ENCODE measurements around the gene NBPF3. TPM values are rescaled to one million over a fixed set of nuclear protein-coding genes. Genes with fewer than 3 reads are reported as not detected.

Gene NBPF3
- total RNA-seq, 1 experiment from 2014 or later, result 11.7 TPM

GRCh38 chr1:21492356-21492625, 52.4 kb downstream of the NBPF3 start:
- no peak for DNase-seq (ENCODE audit: low read depth)

- no peak for DNase-seq (ENCODE audit: low read depth)
Observed at GRCh38 chr1:21494196-21494595, 54.3 kb downstream of the NBPF3 start.

DNA sequence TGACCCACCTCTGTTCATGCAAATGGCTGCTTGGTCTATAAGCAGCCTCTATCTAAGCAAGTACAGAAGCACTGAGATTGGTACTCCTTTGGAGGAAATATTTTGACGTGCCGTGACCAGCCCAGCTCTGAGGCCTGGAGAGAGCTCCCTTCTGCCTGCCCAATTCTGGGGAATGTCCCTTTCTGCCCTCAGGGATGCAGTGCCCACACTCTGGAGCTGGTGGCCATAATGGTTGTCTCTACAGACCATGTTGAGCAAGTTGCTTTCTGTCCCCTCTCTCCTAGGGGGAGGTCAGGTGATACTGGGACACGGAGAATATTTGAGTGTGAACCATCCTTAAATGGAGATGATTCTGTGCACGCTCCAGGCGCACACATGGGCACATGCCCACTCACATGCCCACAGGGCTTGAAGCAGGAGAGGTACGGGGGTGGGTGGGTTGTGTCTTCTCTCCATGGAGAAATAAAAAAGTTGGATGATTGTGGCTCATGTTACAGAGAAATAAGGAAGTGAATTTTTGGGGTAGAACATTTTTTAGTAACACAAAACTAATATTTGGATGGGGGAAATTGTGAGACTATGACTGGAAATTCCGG, 55.4 kb downstream of the NBPF3 start:
- no peak for DNase-seq (ENCODE audit: low read depth)

DNA sequence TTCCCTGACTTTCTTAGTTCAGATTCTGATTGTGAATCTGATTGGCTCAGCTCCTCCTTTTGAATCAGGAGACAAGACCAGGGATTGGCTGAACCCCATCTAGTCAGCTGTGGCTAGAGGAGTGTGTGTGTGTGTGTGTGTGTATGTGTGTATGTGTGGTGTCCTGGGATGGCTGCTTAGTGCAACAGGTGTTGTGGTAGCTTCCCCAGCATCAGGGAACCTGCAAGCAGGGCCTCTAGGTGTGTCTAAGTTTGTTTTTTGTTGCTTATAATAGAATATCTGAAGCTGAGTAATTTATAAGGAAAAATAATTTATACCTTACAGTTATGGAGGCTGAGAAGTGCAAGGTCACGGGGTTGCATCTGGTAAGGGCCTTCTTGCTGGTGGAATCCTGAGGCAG, 56.1 kb downstream of the NBPF3 start:
- DNase-seq (ENCODE audit: low read depth), result no peak

GRCh38 chr1:21496886-21497285, 56.9 kb downstream of the NBPF3 start:
- DNase-seq (ENCODE audit: low read depth), result no peak

DNA sequence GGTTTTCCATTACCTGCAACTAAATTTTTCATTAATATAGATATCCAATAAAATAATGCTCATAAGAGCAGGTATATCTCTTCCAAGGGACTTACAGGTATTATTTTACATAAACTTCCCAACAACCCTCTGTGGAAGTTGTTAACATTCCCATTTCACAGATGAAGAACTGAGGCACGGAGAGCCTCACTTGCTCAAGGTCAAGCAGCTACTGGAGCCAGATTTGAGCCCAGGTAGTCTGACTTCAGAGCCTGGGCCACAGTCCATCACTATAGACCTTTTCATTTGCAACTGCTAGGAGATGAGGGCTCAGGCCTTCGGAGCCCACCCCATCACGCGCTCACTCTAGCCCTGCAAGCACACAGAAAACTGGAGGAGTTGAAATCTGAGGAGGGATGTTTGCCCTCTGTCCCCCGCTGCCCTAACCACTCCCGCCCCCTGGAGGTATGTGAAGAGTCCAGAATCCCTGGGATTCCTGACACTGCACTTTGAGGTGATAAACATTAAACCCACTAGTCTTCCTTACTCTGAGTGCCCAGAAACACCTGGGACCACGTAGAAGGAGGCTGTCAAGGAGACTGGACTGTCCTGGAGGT, 57.6 kb downstream of the NBPF3 start:
- DNase-seq (ENCODE audit: low read depth), result no peak

DNA sequence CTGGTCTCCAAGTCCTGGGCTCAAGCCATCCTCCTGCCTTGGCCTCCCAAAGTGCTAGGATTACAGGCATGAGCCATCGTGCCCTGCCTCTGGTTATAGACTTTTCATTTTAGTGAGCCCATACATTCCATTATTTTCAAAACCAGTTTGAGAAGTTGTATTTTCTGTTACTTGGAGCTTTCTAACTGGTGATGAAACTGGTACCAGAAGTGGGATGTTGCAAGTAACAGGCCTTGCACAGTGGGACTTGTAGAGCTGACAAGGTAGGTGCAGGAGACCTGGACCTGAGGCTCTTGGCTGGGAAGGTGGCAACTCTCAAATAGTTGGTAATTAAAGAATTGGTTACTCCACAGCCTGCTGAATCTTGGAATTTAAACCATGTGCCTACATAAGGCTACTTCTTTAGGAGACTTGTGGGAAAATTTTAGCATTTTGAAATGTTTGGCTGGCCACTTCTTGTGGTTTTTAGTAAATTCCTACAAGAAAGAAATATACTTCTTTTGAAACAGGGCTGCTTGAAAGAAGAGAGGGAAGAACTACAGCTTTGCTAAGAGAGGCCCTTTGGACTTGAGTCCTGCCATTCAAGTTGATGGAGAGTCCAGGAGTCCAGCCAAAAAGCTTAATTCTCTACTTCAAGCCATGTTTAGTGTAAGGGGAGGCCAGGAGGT, 59.5 kb downstream of the NBPF3 start:
- no peak for DNase-seq (ENCODE audit: low read depth)

GRCh38 chr1:21503706-21504377, 63.9 kb downstream of the NBPF3 start:
- DNase-seq (ENCODE audit: low read depth), result no peak

DNA sequence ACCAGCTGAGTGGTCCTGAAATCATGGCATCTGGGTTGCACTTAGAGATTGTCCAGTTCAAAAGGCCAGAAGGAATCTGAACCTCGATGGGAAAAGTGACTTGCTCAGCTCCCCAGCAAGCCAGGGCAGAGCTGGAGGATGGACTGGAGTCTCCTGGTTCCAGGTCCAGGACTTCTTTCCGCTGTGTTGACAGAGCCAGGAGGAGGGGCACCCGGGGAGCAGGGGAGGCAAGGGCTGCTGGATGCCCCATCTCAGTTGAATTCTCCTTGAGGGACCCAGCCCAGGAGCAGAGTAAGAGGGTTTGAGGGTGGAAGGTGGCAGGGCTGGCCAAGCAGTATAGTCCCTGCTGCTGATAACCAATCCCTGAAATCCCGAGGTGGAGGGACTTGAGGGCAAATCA, 66.9 kb downstream of the NBPF3 start:
- DNase-seq (ENCODE audit: low read depth), result no peak

DNA sequence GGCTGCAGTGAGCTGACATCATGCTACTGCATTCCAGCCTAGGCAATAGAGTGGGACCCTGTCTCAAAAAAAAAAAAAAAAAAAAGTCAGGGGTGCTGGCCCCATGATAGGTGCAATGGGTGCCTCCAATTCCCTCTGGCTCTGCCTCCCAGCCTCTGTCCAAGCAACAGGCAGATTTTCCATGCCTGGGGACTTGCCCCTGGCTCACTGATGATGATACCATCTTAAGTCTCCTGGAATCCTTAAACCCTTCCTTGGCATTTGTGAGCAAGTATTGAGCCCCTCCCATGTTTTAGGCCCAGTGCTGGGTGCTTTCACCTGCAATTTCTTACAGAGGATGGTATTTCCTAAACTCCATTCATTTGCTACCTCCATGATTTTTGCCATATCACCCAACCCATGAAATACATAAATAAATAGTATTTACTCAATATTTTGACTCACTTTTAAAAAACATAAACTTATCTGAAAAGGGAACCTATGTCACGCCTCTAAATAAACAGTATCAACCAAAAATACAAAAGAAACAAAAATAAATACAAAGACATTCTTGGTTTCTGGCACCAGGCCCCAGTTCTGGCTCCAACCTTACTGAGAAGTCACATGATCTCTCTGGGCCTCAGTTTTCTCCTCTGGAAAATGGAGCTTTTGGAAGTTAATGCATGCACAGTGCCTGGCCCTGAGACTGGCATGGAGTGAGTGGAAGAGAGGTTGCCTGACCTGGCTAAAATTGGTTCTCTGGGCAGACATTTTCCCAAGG, 67.8 kb downstream of the NBPF3 start:
- no peak for DNase-seq (ENCODE audit: low read depth)

DNA sequence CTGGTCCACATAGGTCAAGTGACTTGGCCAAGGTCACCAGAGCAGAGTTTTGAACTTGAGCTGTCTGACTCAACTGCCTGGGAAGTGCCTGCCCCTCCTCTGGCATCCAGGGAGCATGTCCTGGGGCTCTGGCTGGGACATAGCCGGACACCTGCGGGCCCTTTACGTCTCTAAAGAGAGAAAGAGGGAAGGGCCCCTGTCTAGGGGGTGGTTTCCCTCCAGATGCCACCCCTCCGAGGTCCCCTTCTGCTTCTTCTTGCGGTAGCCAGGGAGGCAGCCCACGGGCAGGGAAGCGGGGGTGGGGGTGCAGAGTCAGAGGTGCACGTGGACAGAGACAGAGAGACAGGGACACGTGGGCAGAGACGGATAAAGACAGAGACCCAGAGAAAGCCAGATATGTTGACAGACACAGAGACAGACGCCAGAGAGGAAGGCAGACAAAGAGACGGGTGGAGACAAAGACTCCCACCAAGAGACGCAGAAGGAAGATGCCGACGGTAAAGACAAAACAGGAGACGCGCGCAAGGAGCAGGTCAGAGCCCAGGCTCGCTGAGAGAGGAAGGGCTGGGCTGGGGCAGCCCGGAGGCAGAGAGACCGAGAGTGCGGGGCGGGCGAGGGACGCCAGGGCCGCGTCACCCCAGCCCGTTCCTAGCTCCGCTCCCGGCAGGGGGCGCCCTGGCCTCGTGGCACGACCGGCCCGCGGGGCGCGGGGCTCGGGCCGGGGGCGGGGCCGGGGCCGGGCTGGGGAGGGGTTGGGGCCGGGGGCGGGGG, 68.8 kb downstream of the NBPF3 start:
- DNase-seq (ENCODE audit: low read depth), result peak; percentile 29

DNA sequence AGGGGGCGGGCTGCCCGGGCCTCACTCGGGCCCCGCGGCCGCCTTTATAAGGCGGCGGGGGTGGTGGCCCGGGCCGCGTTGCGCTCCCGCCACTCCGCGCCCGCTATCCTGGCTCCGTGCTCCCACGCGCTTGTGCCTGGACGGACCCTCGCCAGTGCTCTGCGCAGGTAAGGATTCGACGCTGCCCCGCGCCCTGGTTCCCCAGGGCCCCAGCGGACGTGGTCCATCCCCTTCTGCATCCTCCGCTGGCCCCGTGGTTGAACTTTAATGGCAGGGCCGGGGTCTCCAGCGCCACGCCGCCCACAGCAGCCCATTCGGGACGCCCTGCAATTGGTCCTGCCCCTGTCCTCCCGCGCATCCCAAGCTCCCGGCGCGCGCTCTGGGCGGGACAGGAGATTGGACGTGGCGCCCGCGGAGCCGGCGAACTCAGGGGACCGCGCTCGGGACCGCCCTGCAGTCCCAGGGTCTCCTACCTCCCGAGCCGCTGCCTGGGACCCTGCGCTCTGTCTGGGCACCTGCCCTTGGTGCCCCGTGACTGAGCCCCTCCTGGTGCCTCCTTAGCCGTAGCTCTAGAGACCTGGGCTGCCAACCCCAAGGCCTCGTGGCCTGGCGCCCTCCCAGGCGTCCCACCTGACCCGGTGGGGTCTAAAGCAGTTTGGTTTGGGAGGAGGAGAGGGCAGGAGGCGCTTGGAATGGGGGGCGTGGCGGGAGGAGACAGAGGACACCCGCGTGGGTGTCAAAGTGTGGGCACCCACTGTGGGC, 69.6 kb downstream of the NBPF3 start, which contains the start of gene ALPL:
TSS of gene ALPL (plus strand) at position 73 of the 762 bp plus-strand sequence. CDS start 44,659 bp downstream, outside the sequence.
- DNase-seq (ENCODE audit: low read depth), result no peak

DNA sequence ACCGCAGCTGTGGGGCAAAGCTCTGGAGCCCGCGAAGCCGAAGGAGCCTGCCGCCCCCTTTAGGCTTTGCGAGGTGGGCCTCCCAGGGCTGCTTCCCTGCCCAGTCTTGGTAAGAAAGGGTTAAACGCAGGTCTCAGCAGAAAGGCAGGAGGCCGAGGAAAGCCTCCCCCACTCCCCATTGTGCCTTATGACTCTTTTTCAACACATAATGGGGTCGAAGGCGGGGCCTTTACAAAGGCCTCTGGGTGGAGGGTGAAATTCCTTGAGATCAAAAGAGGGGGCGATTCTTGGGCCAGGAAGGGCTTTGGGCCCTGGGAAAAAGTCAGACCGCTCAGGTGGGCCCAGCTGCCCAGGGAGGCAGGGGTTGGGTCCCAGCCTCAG, 70.2 kb downstream of the NBPF3 start:
- no peak for DNase-seq (ENCODE audit: low read depth)

DNA sequence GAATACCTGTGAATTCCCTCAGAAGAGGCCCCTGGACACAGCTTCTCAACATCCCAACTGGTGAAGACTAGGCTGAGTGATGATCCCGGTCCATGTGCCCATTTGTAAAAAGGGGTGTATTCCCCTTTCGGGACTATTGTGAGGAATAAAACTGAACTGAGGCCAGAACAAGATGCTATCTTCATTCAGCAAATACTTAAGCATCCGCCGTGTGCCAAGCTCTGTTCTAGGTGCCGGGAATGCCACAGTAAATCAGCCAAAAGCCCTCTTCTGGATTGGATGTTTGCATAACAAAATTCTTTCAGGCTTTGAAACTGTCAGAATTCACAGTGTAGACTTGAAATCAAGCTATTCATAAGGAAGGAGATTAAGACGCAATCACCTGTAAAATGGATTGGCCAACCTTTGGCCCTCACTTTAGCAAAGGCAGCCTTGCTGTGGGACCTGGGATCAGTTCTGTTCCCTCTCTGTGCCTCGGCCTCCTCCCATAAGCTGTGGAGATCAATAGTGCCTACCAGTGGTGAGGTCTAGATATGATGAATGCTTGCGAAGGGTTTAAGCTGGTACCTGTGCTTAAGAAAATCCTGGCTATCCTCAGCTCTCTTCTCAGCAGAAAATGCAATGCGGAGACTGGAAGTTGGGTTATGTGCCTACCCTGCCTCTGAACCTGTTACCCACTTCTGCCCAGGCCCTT, 71.1 kb downstream of the NBPF3 start:
- no peak for DNase-seq (ENCODE audit: low read depth)

GRCh38 chr1:21511579-21512522, 71.9 kb downstream of the NBPF3 start:
- peak; percentile 92 for DNase-seq (ENCODE audit: low read depth)

DNA sequence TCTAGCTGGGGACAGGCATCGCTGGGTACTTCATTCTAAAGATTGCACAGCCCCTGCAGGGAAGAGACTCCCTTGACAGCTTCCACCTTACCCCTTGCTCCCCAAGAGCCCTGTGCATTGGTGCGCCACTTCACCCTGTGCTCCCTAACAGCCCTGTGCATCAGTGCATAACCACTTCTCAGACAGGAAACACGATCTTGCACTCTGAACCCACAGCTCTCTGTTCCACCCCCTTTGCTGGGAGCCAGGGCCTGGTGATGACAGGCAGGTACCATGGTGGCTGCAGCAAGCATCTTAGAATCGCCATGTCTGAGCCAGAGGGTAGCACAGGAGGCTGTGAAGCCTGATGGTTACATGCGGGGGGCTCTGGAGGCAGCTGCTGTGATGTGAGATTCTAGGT, 74.3 kb downstream of the NBPF3 start:
- DNase-seq (ENCODE audit: low read depth), result no peak

DNA sequence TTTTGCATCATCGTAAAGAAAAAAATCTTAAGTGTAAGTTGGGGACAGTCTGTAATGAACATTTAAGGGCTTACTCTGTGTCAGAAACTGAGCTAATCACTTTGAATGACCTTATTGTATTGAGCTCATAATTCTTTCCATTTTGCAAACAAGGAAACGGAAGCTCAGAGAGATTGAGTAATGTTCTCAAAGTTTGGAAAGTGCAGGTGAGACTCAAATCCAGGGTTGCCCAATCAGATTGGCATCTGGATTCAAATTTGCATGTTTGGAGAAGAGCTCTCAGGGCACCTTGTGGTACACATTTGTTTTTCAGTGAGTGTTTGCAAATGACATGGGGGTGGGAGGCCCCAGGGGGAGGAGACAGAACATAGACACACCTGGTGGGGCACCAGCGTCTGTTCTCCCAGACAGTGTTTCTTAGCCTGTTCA, 77.2 kb downstream of the NBPF3 start:
- no peak for DNase-seq (ENCODE audit: low read depth)

- no peak for DNase-seq (ENCODE audit: low read depth)
Observed at GRCh38 chr1:21517660-21518480, 77.9 kb downstream of the NBPF3 start.
